SK-N-SH (cell line): ENCODE measurements around the gene PCGF2. TPM values are rescaled to one million over a fixed set of nuclear protein-coding genes. Genes with fewer than 3 reads are reported as not detected.

Experiments
- CTCF ChIA-PET: fragments of 300-600, 350-600 bp; formaldehyde crosslinking; extraction: SDS; loops from one replicate; lab custom pipeline; 2021; lab: Yijun Ruan, JAX
- POLR2A ChIA-PET: fragments of 350-600 bp; sonication (Branson Sonifier 250); formaldehyde crosslinking; extraction: SDS; loops from one replicate; lab custom pipeline; 2020; ENCODE audit warnings: antibody characterized with exemption, inconsistent platforms; lab: Yijun Ruan, JAX
- DNase-seq: peaks from one replicate; pipeline ENCODE4 v3.0.0; 2012
- H2AFZ ChIP-seq: fragments of 200-600 bp; sonication (generic); 2 replicates; pipeline ENCODE4 v1.8.1; 2016; ENCODE audit warnings: antibody characterized with exemption, mild to moderate bottlenecking, low read depth
- H3F3A ChIP-seq: fragments of 200-600 bp; sonication (generic); replicated peaks from 2 replicates; pipeline ENCODE3; 2016; ENCODE audit warnings: antibody characterized with exemption, mild to moderate bottlenecking; ENCODE audit not compliant: insufficient read depth
- H3K27ac ChIP-seq, 2 experiments: fragments of 200-500 bp in 1 of 2; fragments of 200-600 bp in 1 of 2; sonication (Bioruptor generic) in 1 of 2; sonication (generic), shearing (Covaris generic) in 1 of 2; 2 replicates each; pipeline versions ENCODE4 v1.5.1 to v1.6.1; 2014 to 2016; ENCODE audit warnings: low read depth in 2 of 2, inconsistent platforms in 1 of 2, low read length in 1 of 2, mild to moderate bottlenecking in 1 of 2, mixed read lengths in 1 of 2
- H3K27me3 ChIP-seq: fragments of 200-600 bp; sonication (generic), shearing (Covaris generic); 2 replicates; pipeline ENCODE4 v1.6.1; 2016; ENCODE audit warnings: mixed run types; ENCODE audit not compliant: insufficient read depth
- H3K36me3 ChIP-seq, 2 experiments: fragments of 200-500 bp in 1 of 2; fragments of 200-600 bp in 1 of 2; sonication (Bioruptor generic) in 1 of 2; sonication (generic) in 1 of 2; replicated peaks in 1 of 2; 2 replicates each; pipeline versions ENCODE3 to v1.5.1; 2014 to 2016; ENCODE audit warnings: low read length in 1 of 2, mild to moderate bottlenecking in 1 of 2; ENCODE audit not compliant: insufficient read depth in 2 of 2, control insufficient read depth in 1 of 2
- H3K4me1 ChIP-seq, 2 experiments: fragments of 200-500 bp in 1 of 2; fragments of 200-600 bp in 1 of 2; sonication (Bioruptor generic) in 1 of 2; sonication (generic), shearing (Covaris generic) in 1 of 2; 2 replicates each; pipeline versions ENCODE4 v1.5.1 to v1.6.1; 2014 to 2016; ENCODE audit warnings: low read depth in 1 of 2, low read length in 1 of 2, mixed run types in 1 of 2; ENCODE audit not compliant: insufficient read depth in 2 of 2, control insufficient read depth in 1 of 2
- H3K4me2 ChIP-seq: fragments of 200-600 bp; sonication (generic), shearing (Covaris generic); 2 replicates; pipeline ENCODE4 v1.6.1; 2017; ENCODE audit warnings: mixed run types
- H3K4me3 ChIP-seq, 2 experiments: fragments of 200-500 bp in 1 of 2; fragments of 200-600 bp in 1 of 2; sonication (Bioruptor generic) in 1 of 2; sonication (generic), shearing (Covaris generic) in 1 of 2; 2 replicates each; pipeline versions ENCODE4 v1.5.1 to v1.8.1; 2014 to 2016; ENCODE audit warnings: low read depth in 2 of 2, inconsistent platforms in 1 of 2, low read length in 1 of 2, mild to moderate bottlenecking in 1 of 2, mixed read lengths in 1 of 2, moderate library complexity in 1 of 2
- H3K79me2 ChIP-seq: fragments of 200-600 bp; sonication (generic); 2 replicates; pipeline ENCODE4 v1.8.1; 2017; ENCODE audit warnings: mild to moderate bottlenecking; ENCODE audit not compliant: insufficient read depth
- H3K9ac ChIP-seq: fragments of 200-600 bp; sonication (generic); 2 replicates; pipeline ENCODE4 v1.6.1; 2017; ENCODE audit warnings: mixed run types
- H3K9me2 ChIP-seq: fragments of 200-600 bp; sonication (generic); 2 replicates; pipeline ENCODE4 v1.6.1; 2017; ENCODE audit warnings: mixed run types
- H3K9me3 ChIP-seq: fragments of 200-600 bp; sonication (generic); 2 replicates; pipeline ENCODE4 v1.6.1; 2017; ENCODE audit warnings: mixed run types, mild to moderate bottlenecking, moderate library complexity
- H4K20me1 ChIP-seq: fragments of 200-600 bp; sonication (generic); 2 replicates; pipeline ENCODE4 v1.6.1; 2017; ENCODE audit warnings: mild to moderate bottlenecking, mixed run types; ENCODE audit not compliant: insufficient read depth
- CHD2 ChIP-seq: fragments of 150-350 bp; IDR thresholded peaks from 2 replicates; pipeline ENCODE4 v1.6.1; 2018; ENCODE audit warnings: low read length; ENCODE audit not compliant: partially characterized antibody
- EZH2phosphoT487 ChIP-seq: fragments of 200-600 bp; sonication (generic); IDR thresholded peaks from 2 replicates; pipeline ENCODE4 v1.6.1; 2017; ENCODE audit warnings: low read depth, mixed run types, mild to moderate bottlenecking, antibody characterized with exemption, moderate library complexity, borderline replicate concordance
- FOXJ3 ChIP-seq: sonication (generic); formaldehyde crosslinking; IDR thresholded peaks from 2 replicates; pipeline ENCODE4 v1.5.1; 2020; ENCODE audit warnings: mild to moderate bottlenecking, missing genetic modification reagents
- GABPA ChIP-seq: IDR thresholded peaks from 2 replicates; pipeline ENCODE4 v1.4.0; 2012; ENCODE audit warnings: low read depth, mild to moderate bottlenecking
- JUND ChIP-seq: IDR thresholded peaks from 2 replicates; pipeline ENCODE4 v1.4.0; 2012
- RAD21 ChIP-seq: IDR thresholded peaks from 2 replicates; pipeline ENCODE4 v1.6.1; 2012; ENCODE audit warnings: mild to moderate bottlenecking, low read length
- REST ChIP-seq: IDR thresholded peaks from 2 replicates; pipeline ENCODE4 v1.6.1; 2012; ENCODE audit warnings: mild to moderate bottlenecking, low read depth, low read length, moderate library complexity
- SIN3A ChIP-seq: IDR thresholded peaks from 2 replicates; pipeline ENCODE4 v1.6.1; 2012; ENCODE audit warnings: low read depth, mild to moderate bottlenecking, low read length, moderate library complexity, borderline replicate concordance
- ZBTB33 ChIP-seq: IDR thresholded peaks from 2 replicates; pipeline ENCODE4 v1.4.0; 2012; ENCODE audit warnings: low read depth, borderline replicate concordance
- WGBS: methylation state at CpG from one replicate; pipeline ENCODE4 v1.1.6; 2017; ENCODE audit warnings: low lambda C conversion rate; 5-methylcytosine and 5-hydroxymethylcytosine counted together
- polyA plus RNA-seq, 3 experiments: library from polyadenylated mRNA; depleted of rRNA; stranded (reverse); fragments of >200 nt; gene quantifications; 2 replicates each; pipeline ENCODE4 v1.2.3, GENCODE V29; 2012
- TF ChIP-seq, protein P1 (sequence below): fragments of 200-600 bp; sonication (generic); IDR thresholded peaks from 2 replicates; pipeline ENCODE4 v1.6.1; 2017; ENCODE audit warnings: antibody characterized with exemption, mild to moderate bottlenecking, moderate library complexity
- TF ChIP-seq, protein P2 (sequence below): IDR thresholded peaks from 2 replicates; pipeline ENCODE4 v1.4.0; 2012; ENCODE audit warnings: low read depth, borderline replicate concordance

The PCGF2 gene
- polyA plus RNA-seq, 1 of the 3 experiments (the other 2 are of a cell fraction): 39.8 TPM

GRCh38 chr17:38761612-38762011 is 13.5 kb upstream of the PCGF2 start:
- TF ChIP-seq, protein P1, sequence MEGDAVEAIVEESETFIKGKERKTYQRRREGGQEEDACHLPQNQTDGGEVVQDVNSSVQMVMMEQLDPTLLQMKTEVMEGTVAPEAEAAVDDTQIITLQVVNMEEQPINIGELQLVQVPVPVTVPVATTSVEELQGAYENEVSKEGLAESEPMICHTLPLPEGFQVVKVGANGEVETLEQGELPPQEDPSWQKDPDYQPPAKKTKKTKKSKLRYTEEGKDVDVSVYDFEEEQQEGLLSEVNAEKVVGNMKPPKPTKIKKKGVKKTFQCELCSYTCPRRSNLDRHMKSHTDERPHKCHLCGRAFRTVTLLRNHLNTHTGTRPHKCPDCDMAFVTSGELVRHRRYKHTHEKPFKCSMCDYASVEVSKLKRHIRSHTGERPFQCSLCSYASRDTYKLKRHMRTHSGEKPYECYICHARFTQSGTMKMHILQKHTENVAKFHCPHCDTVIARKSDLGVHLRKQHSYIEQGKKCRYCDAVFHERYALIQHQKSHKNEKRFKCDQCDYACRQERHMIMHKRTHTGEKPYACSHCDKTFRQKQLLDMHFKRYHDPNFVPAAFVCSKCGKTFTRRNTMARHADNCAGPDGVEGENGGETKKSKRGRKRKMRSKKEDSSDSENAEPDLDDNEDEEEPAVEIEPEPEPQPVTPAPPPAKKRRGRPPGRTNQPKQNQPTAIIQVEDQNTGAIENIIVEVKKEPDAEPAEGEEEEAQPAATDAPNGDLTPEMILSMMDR: peak; percentile 59
- TF ChIP-seq, protein P2, sequence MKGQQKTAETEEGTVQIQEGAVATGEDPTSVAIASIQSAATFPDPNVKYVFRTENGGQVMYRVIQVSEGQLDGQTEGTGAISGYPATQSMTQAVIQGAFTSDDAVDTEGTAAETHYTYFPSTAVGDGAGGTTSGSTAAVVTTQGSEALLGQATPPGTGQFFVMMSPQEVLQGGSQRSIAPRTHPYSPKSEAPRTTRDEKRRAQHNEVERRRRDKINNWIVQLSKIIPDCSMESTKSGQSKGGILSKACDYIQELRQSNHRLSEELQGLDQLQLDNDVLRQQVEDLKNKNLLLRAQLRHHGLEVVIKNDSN: no peak
- peak; percentile 53; the same call in 1 of the 2 replicates for TF ChIP-seq SIN3A
- TF ChIP-seq GABPA: no peak
- peak; percentile 56 for TF ChIP-seq RAD21
- H3K9ac ChIP-seq: no peak overlapping the region
- no peak overlapping the region for H2AFZ ChIP-seq
- no peak overlapping the region for H3K27ac ChIP-seq
- DNase-seq: peak; percentile 50
- H3K4me1 ChIP-seq: no peaks in the 10 kb centered on the region
- 0 out of 2 replicates have a peak, but pooled peaks cover 4% of the 10 kb centered on the region for H4K20me1 ChIP-seq
- H3K79me2 ChIP-seq: peaks cover 19% of the 10 kb centered on the region; the same call in 1 of the 2 replicates
- no peaks in the 10 kb centered on the region for H3K9me2 ChIP-seq
- peaks cover 57 to 58% of the 10 kb centered on the region in 2 experiments for H3K36me3 ChIP-seq
- no peaks in the 10 kb centered on the region for H3K9me3 ChIP-seq
- POLR2A ChIA-PET: no interaction called here
- no peaks in the 10 kb centered on the region for H3K27me3 ChIP-seq
- 0 out of 4 replicates have a peak overlapping the region, but pooled peaks of 1 of the 2 experiments have one; percentile 6 for H3K4me3 ChIP-seq
- CTCF ChIA-PET: interaction anchor here (0.5 to 2.1 kb wide), 11 partner anchors 9 to 444 kb away, joined by 3 to 9 read pairs (median 4); partner anchors contain the start of genes CWC25 and PSMB3
- 89% methylated on average over 4 of the region's 4 CpGs for WGBS
- peaks cover 24% of the 10 kb centered on the region for H3F3A ChIP-seq
- no peak overlapping the region for H3K4me2 ChIP-seq

GRCh38 chr17:38753071-38753506 is 5.0 kb upstream of the PCGF2 start:
- POLR2A ChIA-PET: interaction anchor here (2.7 kb wide), 1 partner anchor 11 kb away, joined by 12 read pairs; no protein-coding TSS in a partner anchor
- H3K4me1 ChIP-seq: peaks cover 0 to 20% of the 10 kb centered on the region in 2 experiments; a peak in 1 of 4 replicates
- no peaks in the 10 kb centered on the region for H3K27me3 ChIP-seq
- TF ChIP-seq ZBTB33 (no peak), FOXJ3 (CRISPR knock-in tag) (no peak), JUND (no peak), CHD2 (no peak), REST (no peak), SIN3A (no peak), EZH2phosphoT487 (no peak)
- no peak for DNase-seq
- H3K4me2 ChIP-seq: peak overlapping the region; percentile 100
- peak overlapping the region; percentile 58 to 89; a peak in 3 of 4 replicates for H3K27ac ChIP-seq
- no peaks in the 10 kb centered on the region for H4K20me1 ChIP-seq
- H3K4me3 ChIP-seq: peak overlapping the region; percentile 91 to 93
- CTCF ChIA-PET: interaction anchor here (0.7 to 3.7 kb wide), 4 partner anchors 8 to 18 kb away, joined by 3 to 30 read pairs (median 6); no protein-coding TSS in a partner anchor
- peak overlapping the region; percentile 78 for H3K9ac ChIP-seq
- H3K9me3 ChIP-seq: no peaks in the 10 kb centered on the region
- no peaks in the 10 kb centered on the region for H3K9me2 ChIP-seq
- H3F3A ChIP-seq: peaks cover 3% of the 10 kb centered on the region
- peaks cover 14 to 30% of the 10 kb centered on the region in 2 experiments for H3K36me3 ChIP-seq
- 5% methylated on average over 15 of the region's 22 CpGs for WGBS
- H3K79me2 ChIP-seq: peaks cover 61% of the 10 kb centered on the region
- H2AFZ ChIP-seq: no peak overlapping the region
